ENCODE data around the gene DNAI1. TPM values are rescaled to one million over a fixed set of nuclear protein-coding genes. Genes with fewer than 3 reads are reported as not detected.

DNAI1 gene
- total and polyA plus RNA-seq, 2 of the 13 experiments (the other 11 are each of a cell fraction or from before 2014, with no cell fraction given), result not detected

- Histone ChIP-seq H3K79me2 (ENCODE audit: insufficient read depth, low read length) (no peaks in the 10 kb centered on the region), H3K4me3 (replicated peaks in 1 of 3; ENCODE audit: insufficient read depth in 1 of 3, low read depth in 2 of 3, low read length in 3 of 3) (no peak overlapping the region), H3K36me3 (replicated peaks in 1 of 2; ENCODE audit: control insufficient read depth in 1 of 2, insufficient read depth in 2 of 2, low read length in 2 of 2) (no peaks in the 10 kb centered on the region), H3K4me2 (ENCODE audit: low read depth, low read length) (no peak overlapping the region), H4K20me1 (ENCODE audit: insufficient read depth, low read length) (peaks cover 4% of the 10 kb centered on the region; the same call in 1 of the 2 replicates), H3K27me3 (ENCODE audit: control insufficient read depth in 1 of 2, insufficient read depth in 2 of 2, low read length in 2 of 2) (peaks cover 0 to 17% of the 10 kb centered on the region in 2 experiments; a peak in 2 of 5 replicates), H3K9ac (ENCODE audit: insufficient read depth, low read depth, low read length) (no peak overlapping the region), H2AFZ (ENCODE audit: low read length) (no peak overlapping the region), H3K4me1 (ENCODE audit: insufficient read depth, low read length) (peaks cover 18% of the 10 kb centered on the region), H3K27ac (ENCODE audit: extremely low read length, insufficient read depth, low read length) (no peak overlapping the region), H3K9me3 (ENCODE audit: low read length) (no peaks in the 10 kb centered on the region)
- FAIRE-seq (peak; percentile 37), DNase-seq (ENCODE audit: low spot score) (peak; percentile 58), ATAC-seq (peak; percentile 76)
- CTCF ChIA-PET (ENCODE audit: low intra/inter-chr PET ratio, low total read pairs), result interaction anchor here (0.7 to 3.9 kb wide), 9 partner anchors 29 to 215 kb away, joined by 3 to 42 read pairs (median 8); no protein-coding TSS in a partner anchor
- in situ Hi-C loops (cut with HindIII; ENCODE audit: extremely low pct_ligation_motif_present, low pct_unique_long_range_greater_than_20kb) (no loop called here), intact Hi-C loops (cut with micrococcal nuclease; ENCODE audit: unreplicated experiment) (loop anchor here (1.0 to 5.0 kb wide), 2 partner anchors 45 to 110 kb away; no protein-coding TSS in a partner anchor)
- POLR2A ChIA-PET, result no interaction called here
- no TSS peak for BruUV-seq (replicated peaks)
- WGBS (ENCODE audit: low lambda C conversion rate), result 49% methylated on average over 15 of the region's 16 CpGs
- TF ChIP-seq BHLHE40 (IDR thresholded peaks at IDR 0.05; ENCODE audit: low read length) (peak; percentile 92), ZNF280B (CRISPR knock-in tag; IDR thresholded peaks at IDR 0.05; ENCODE audit: borderline replicate concordance) (no peak), CTCF (CRISPR knock-in tag; IDR thresholded peaks at IDR 0.05) (peak; percentile 78), ZNF883 (CRISPR knock-in tag; IDR thresholded peaks at IDR 0.05; ENCODE audit: not compliant biosample characterization) (no peak), ZFP62 (CRISPR knock-in tag; IDR thresholded peaks at IDR 0.05) (no peak), REXO4 (CRISPR knock-in tag; IDR thresholded peaks at IDR 0.05; ENCODE audit: borderline replicate concordance) (no peak), ZNF607 (CRISPR knock-in tag; IDR thresholded peaks at IDR 0.05; ENCODE audit: borderline replicate concordance) (no peak), ZNF550 (CRISPR knock-in tag; IDR thresholded peaks at IDR 0.05; ENCODE audit: borderline replicate concordance) (no peak), PRDM10 (CRISPR knock-in tag; IDR thresholded peaks at IDR 0.05; ENCODE audit: low read depth) (no peak), TFAP4 (IDR thresholded peaks at IDR 0.05; ENCODE audit: borderline replicate concordance, low read depth) (no peak), RFX1 (IDR thresholded peaks at IDR 0.05) (no peak), STAG1 (CRISPR knock-in tag; IDR thresholded peaks at IDR 0.05) (peak; percentile 65), FOSL2 (CRISPR knock-in tag; IDR thresholded peaks at IDR 0.05) (0 out of 2 replicates have a peak, but pooled peaks have one; percentile 14), ZNF572 (CRISPR knock-in tag; IDR thresholded peaks at IDR 0.05) (no peak), ZC3H13 (CRISPR knock-in tag; IDR thresholded peaks at IDR 0.05) (no peak)
Measured at GRCh38 chr9:34546834-34547827, 88.5 kb downstream of the DNAI1 start.

Measured in HepG2 (cell line).